HepG2 (cell line): ENCODE measurements around the gene ACTR6. TPM values are rescaled to one million over a fixed set of nuclear protein-coding genes. Genes with fewer than 3 reads are reported as not detected.

Experiments used
- ATAC-seq: fragments of 200-7000 bp; cut with Tn5 transposase; 3 replicates; pipeline ENCODE4 v1.9.1; 2020; ENCODE audit warnings: mild to moderate bottlenecking, moderate library complexity
- BruUV-seq: library from RNA; stranded (reverse); fragments of 400-500 nt; replicated peaks from 2 replicates; lab custom pipeline; 2021; lab: Mats Ljungman, UMichigan
- CTCF ChIA-PET: fragments of 300-600 bp; formaldehyde crosslinking; extraction: SDS; loops from one replicate; lab custom pipeline; 2021; ENCODE audit warnings: low total read pairs, inconsistent platforms, low intra/inter-chr PET ratio; lab: Yijun Ruan, JAX
- POLR2A ChIA-PET: fragments of 350-600 bp; sonication (Branson Sonifier 250); formaldehyde crosslinking; loops from one replicate; lab custom pipeline; 2020; ENCODE audit warnings: antibody characterized with exemption, inconsistent platforms; lab: Yijun Ruan, JAX
- DNase-seq: peaks from one replicate; pipeline ENCODE4 v3.0.0-alpha.2; 2015; ENCODE audit warnings: low spot score
- FAIRE-seq: peaks from 3 replicates; lab custom pipeline; 2011; peaks lifted over from hg19 to GRCh38; lab: Jason Lieb, UNC
- H2AFZ ChIP-seq: one replicate; pipeline ENCODE4 v1.6.1; 2011; ENCODE audit warnings: low read length, inconsistent platforms
- H3K27ac ChIP-seq: fragments of 300-600 bp; 3 replicates; pipeline ENCODE4 v1.8.0; 2011; ENCODE audit warnings: mixed run types, mild to moderate bottlenecking, mixed read lengths, low read length, inconsistent platforms; ENCODE audit not compliant: insufficient read depth; ENCODE audit errors: extremely low read length
- H3K27me3 ChIP-seq, 2 experiments: fragments of 200-600 bp in 1 of 2; 2 replicates in 1 of 2; 3 replicates in 1 of 2; pipeline versions ENCODE4 v1.6.0 to v1.8.0; 2011; ENCODE audit warnings: low read length in 2 of 2, mild to moderate bottlenecking in 2 of 2, moderate library complexity in 2 of 2, inconsistent platforms in 1 of 2; ENCODE audit not compliant: insufficient read depth in 2 of 2, control insufficient read depth in 1 of 2
- H3K36me3 ChIP-seq, 2 experiments: fragments of 200-600 bp in 1 of 2; replicated peaks in 1 of 2; 2 replicates in 1 of 2; 3 replicates in 1 of 2; pipeline versions ENCODE4 v1.5.1 to v1.8.0; 2011; ENCODE audit warnings: low read length in 2 of 2, inconsistent platforms in 1 of 2; ENCODE audit not compliant: insufficient read depth in 2 of 2, control insufficient read depth in 1 of 2
- H3K4me1 ChIP-seq: 2 replicates; pipeline ENCODE4 v1.5.1; 2012; ENCODE audit warnings: low read length, inconsistent platforms; ENCODE audit not compliant: insufficient read depth
- H3K4me2 ChIP-seq: 2 replicates; pipeline ENCODE4 v1.6.0; 2011; ENCODE audit warnings: low read depth, low read length, inconsistent platforms
- H3K4me3 ChIP-seq, 3 experiments: fragments of 200-600 bp in 1 of 3; sonication (generic), shearing (Covaris generic) in 1 of 3; replicated peaks in 1 of 3; 2 replicates each; pipeline ENCODE4 v1.5.1; 2011 to 2016; ENCODE audit warnings: low read length in 3 of 3, inconsistent platforms in 2 of 3, low read depth in 2 of 3, mild to moderate bottlenecking in 2 of 3, control low read depth in 1 of 3, mixed read lengths in 1 of 3; ENCODE audit not compliant: insufficient read depth in 1 of 3
- H3K79me2 ChIP-seq: one replicate; pipeline ENCODE4 v1.6.1; 2011; ENCODE audit warnings: low read length, inconsistent platforms; ENCODE audit not compliant: insufficient read depth
- H3K9ac ChIP-seq: 2 replicates; pipeline ENCODE4 v1.6.0; 2011; ENCODE audit warnings: mild to moderate bottlenecking, low read depth, low read length, inconsistent platforms; ENCODE audit not compliant: insufficient read depth
- H3K9me3 ChIP-seq: 2 replicates; pipeline ENCODE4 v1.5.1; 2012; ENCODE audit warnings: mild to moderate bottlenecking, low read length
- H4K20me1 ChIP-seq: 2 replicates; pipeline ENCODE4 v1.6.0; 2011; ENCODE audit warnings: inconsistent platforms, mild to moderate bottlenecking, low read length, moderate library complexity; ENCODE audit not compliant: insufficient read depth
- BCL6 ChIP-seq: IDR thresholded peaks from 2 replicates; pipeline ENCODE4 v1.6.1; 2016; ENCODE audit warnings: missing genetic modification reagents, missing compliant biosample characterization
- KLF6 ChIP-seq: IDR thresholded peaks from 2 replicates; pipeline ENCODE4 v1.8.0; 2016; ENCODE audit warnings: missing biosample characterization, missing genetic modification reagents
- KMT2A ChIP-seq: sonication (generic); formaldehyde crosslinking; IDR thresholded peaks from 2 replicates; pipeline ENCODE4 v1.4.0; 2020; ENCODE audit warnings: missing genetic modification reagents
- RBM39 ChIP-seq: fragments of 200-400 bp; formaldehyde crosslinking; IDR thresholded peaks from one replicate; pipeline ENCODE4 v1.6.1; 2018; ENCODE audit warnings: antibody characterized with exemption, mild to moderate bottlenecking, low read depth, low read length; ENCODE audit not compliant: poor library complexity, severe bottlenecking
- ZBTB21 ChIP-seq: sonication (generic); formaldehyde crosslinking; IDR thresholded peaks from 2 replicates; pipeline ENCODE4 v1.4.0; 2020; ENCODE audit warnings: missing genetic modification reagents
- ZKSCAN1 ChIP-seq: fragments of 150-350 bp; IDR thresholded peaks from 2 replicates; pipeline ENCODE4 v1.6.1; 2014; ENCODE audit warnings: low read length
- ZNF230 ChIP-seq: sonication (generic); formaldehyde crosslinking; IDR thresholded peaks from 2 replicates; pipeline ENCODE4 v1.4.0; 2020; ENCODE audit warnings: mild to moderate bottlenecking, missing genetic modification reagents
- ZNF274 ChIP-seq: sonication (generic); formaldehyde crosslinking; IDR thresholded peaks from 2 replicates; pipeline ENCODE4 v1.5.1; 2020; ENCODE audit warnings: mild to moderate bottlenecking, missing genetic modification reagents
- ZNF333 ChIP-seq: sonication (generic); formaldehyde crosslinking; IDR thresholded peaks from 2 replicates; pipeline ENCODE4 v1.4.0; 2020; ENCODE audit warnings: mild to moderate bottlenecking, missing genetic modification reagents, borderline replicate concordance
- ZNF484 ChIP-seq: sonication (generic); formaldehyde crosslinking; IDR thresholded peaks from 2 replicates; pipeline ENCODE4 v1.5.1; 2020; ENCODE audit warnings: mild to moderate bottlenecking, low read depth, missing genetic modification reagents, borderline replicate concordance
- WGBS: methylation state at CpG from one replicate; pipeline ENCODE4 v1.1.6; 2017; ENCODE audit warnings: low lambda C conversion rate; 5-methylcytosine and 5-hydroxymethylcytosine counted together
- in situ Hi-C: cut with HindIII; loops from 2 replicates; pipeline ENCODE4 v1.10.0; 2017; ENCODE audit warnings: low pct_unique_long_range_greater_than_20kb; ENCODE audit not compliant: extremely low pct_ligation_motif_present
- intact Hi-C: fragments of 100-400 bp; cut with micrococcal nuclease; formaldehyde crosslinking; loops from one replicate; pipeline ENCODE4 v1.10.0; 2022; ENCODE audit not compliant: unreplicated experiment
- polyA plus RNA-seq, 8 experiments: library from polyadenylated mRNA; depleted of rRNA in 3 of 8; stranded (reverse) in 7 of 8; unstranded in 1 of 8; fragments of >200 nt; fragmentation: Illumina TruSeq in 4 of 8; extraction: Trizol in 4 of 8; gene quantifications; 2 replicates each; pipeline versions ENCODE4 v1.2.1 to v1.2.3, GENCODE V29; 2011 to 2016; ENCODE audit warnings: low read depth in 4 of 8, missing spikeins in 1 of 8, mixed read lengths in 1 of 8; ENCODE audit not compliant: insufficient read depth in 1 of 8
- total RNA-seq, 5 experiments: library from RNA; depleted of rRNA; stranded (reverse); fragments of >200 nt; fragmentation: Illumina TruSeq; extraction: Trizol; gene quantifications; 2 replicates each; pipeline ENCODE4 v1.2.3, GENCODE V29; 2016; ENCODE audit warnings: low read depth in 1 of 5
- TF ChIP-seq, protein P1 (sequence below): sonication (generic); formaldehyde crosslinking; IDR thresholded peaks from 2 replicates; pipeline ENCODE4 v1.9.0; 2021; ENCODE audit warnings: missing genetic modification reagents, borderline replicate concordance
- TF ChIP-seq, protein P2 (sequence below): sonication (generic); formaldehyde crosslinking; IDR thresholded peaks from 2 replicates; pipeline ENCODE4 v1.4.0; 2020; ENCODE audit warnings: missing genetic modification reagents

Gene ACTR6
- total and polyA plus RNA-seq, 2 of the 13 experiments (the other 11 are each of a cell fraction or from before 2014, with no cell fraction given): 12.9 to 22.4 TPM

DNA sequence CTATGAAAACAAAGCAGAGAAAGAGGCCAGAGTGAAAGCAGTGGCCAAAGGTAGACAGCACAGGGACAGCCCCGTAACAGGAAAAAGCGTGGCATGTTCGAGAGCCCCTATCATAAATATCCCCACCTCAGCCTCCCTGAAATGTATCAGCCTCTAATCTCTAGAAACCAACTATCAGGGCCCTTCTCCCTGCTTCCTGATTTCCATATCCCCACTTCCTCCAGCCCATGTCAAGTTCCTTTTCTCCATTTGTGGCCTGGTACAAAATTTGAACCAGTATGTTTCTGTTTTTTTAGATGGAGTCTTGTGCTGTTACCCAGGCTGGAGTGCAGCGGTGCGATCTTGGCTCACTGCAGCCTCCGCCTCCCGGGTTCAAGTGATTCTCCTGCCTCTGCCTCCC is 49.3 kb downstream of the ACTR6 start:
- no peak for FAIRE-seq
- peaks cover 19% of the 10 kb centered on the region for H3K4me1 ChIP-seq
- no peak overlapping the region for H2AFZ ChIP-seq
- TF ChIP-seq ZNF484 (CRISPR knock-in tag) (no peak), RBM39 (no peak), KMT2A (CRISPR knock-in tag) (no peak), ZNF274 (no peak), ZBTB21 (CRISPR knock-in tag) (no peak), BCL6 (CRISPR knock-in tag) (no peak), ZNF333 (no peak), ZNF230 (CRISPR knock-in tag) (no peak), KLF6 (CRISPR knock-in tag) (no peak), ZKSCAN1 (no peak)
- TF ChIP-seq, protein P1, sequence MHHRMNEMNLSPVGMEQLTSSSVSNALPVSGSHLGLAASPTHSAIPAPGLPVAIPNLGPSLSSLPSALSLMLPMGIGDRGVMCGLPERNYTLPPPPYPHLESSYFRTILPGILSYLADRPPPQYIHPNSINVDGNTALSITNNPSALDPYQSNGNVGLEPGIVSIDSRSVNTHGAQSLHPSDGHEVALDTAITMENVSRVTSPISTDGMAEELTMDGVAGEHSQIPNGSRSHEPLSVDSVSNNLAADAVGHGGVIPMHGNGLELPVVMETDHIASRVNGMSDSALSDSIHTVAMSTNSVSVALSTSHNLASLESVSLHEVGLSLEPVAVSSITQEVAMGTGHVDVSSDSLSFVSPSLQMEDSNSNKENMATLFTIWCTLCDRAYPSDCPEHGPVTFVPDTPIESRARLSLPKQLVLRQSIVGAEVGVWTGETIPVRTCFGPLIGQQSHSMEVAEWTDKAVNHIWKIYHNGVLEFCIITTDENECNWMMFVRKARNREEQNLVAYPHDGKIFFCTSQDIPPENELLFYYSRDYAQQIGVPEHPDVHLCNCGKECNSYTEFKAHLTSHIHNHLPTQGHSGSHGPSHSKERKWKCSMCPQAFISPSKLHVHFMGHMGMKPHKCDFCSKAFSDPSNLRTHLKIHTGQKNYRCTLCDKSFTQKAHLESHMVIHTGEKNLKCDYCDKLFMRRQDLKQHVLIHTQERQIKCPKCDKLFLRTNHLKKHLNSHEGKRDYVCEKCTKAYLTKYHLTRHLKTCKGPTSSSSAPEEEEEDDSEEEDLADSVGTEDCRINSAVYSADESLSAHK (CRISPR knock-in tag): no peak
- TF ChIP-seq, protein P2, sequence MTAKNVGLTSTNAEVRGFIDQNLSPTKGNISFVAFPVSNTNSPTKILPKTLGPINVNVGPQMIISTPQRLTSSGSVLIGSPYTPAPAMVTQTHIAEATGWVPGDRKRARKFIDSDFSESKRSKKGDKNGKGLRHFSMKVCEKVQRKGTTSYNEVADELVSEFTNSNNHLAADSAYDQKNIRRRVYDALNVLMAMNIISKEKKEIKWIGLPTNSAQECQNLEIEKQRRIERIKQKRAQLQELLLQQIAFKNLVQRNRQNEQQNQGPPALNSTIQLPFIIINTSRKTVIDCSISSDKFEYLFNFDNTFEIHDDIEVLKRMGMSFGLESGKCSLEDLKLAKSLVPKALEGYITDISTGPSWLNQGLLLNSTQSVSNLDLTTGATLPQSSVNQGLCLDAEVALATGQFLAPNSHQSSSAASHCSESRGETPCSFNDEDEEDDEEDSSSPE: no peak
- TF ChIP-seq, all 625 proteins: peak for 0
- intact Hi-C loops: no loop called here
- CTCF ChIA-PET: no interaction called here
- H4K20me1 ChIP-seq: no peaks in the 10 kb centered on the region
- H3K36me3 ChIP-seq: no peaks in the 10 kb centered on the region
- no peak for DNase-seq
- in situ Hi-C loops: no loop called here
- H3K9ac ChIP-seq: no peak overlapping the region
- H3K9me3 ChIP-seq: no peaks in the 10 kb centered on the region
- no peak overlapping the region for H3K27ac ChIP-seq
- no peaks in the 10 kb centered on the region for H3K27me3 ChIP-seq
- no peak overlapping the region for H3K4me2 ChIP-seq
- no peaks in the 10 kb centered on the region for H3K79me2 ChIP-seq
- ATAC-seq: no peak
- POLR2A ChIA-PET: no interaction called here
- no peak overlapping the region for H3K4me3 ChIP-seq
- WGBS: 97% methylated on average over 7 of the region's 7 CpGs
- no TSS peak for BruUV-seq
